Duodenal mucosa (tissue), 2 donors: ENCODE data around the gene CLCNKA.

ENCODE experiments used
- H3K27ac ChIP-seq: one replicate; pipeline ENCODE4 v1.7.0; 2013; ENCODE audit warnings: low read depth, low read length
- H3K27me3 ChIP-seq, 2 donors: one replicate each; pipeline ENCODE4 v1.7.0; 2013; ENCODE audit warnings: low read length in 2 of 2, control low read depth in 1 of 2; ENCODE audit not compliant: insufficient read depth in 2 of 2, control insufficient read depth in 1 of 2
- H3K36me3 ChIP-seq, 2 donors: one replicate each; pipeline ENCODE4 v1.7.0; 2013; ENCODE audit warnings: low read length in 2 of 2, control low read depth in 1 of 2; ENCODE audit not compliant: insufficient read depth in 2 of 2, control insufficient read depth in 1 of 2
- H3K4me1 ChIP-seq, 2 donors: one replicate each; pipeline ENCODE4 v1.7.0; 2013; ENCODE audit warnings: low read length in 2 of 2, control low read depth in 1 of 2; ENCODE audit not compliant: insufficient read depth in 2 of 2, control insufficient read depth in 1 of 2
- H3K4me3 ChIP-seq, 2 donors: one replicate each; pipeline ENCODE4 v1.7.0; 2013; ENCODE audit warnings: low read length in 2 of 2, low read depth in 1 of 2
- H3K9ac ChIP-seq, 2 donors: one replicate each; pipeline ENCODE4 v1.7.0; 2013; ENCODE audit warnings: low read length in 2 of 2, low read depth in 1 of 2
- H3K9me3 ChIP-seq, 2 donors: one replicate each; pipeline ENCODE4 v1.7.0; 2013; ENCODE audit warnings: low read length in 2 of 2, control low read depth in 1 of 2; ENCODE audit not compliant: control insufficient read depth in 1 of 2

Gene CLCNKA

DNA sequence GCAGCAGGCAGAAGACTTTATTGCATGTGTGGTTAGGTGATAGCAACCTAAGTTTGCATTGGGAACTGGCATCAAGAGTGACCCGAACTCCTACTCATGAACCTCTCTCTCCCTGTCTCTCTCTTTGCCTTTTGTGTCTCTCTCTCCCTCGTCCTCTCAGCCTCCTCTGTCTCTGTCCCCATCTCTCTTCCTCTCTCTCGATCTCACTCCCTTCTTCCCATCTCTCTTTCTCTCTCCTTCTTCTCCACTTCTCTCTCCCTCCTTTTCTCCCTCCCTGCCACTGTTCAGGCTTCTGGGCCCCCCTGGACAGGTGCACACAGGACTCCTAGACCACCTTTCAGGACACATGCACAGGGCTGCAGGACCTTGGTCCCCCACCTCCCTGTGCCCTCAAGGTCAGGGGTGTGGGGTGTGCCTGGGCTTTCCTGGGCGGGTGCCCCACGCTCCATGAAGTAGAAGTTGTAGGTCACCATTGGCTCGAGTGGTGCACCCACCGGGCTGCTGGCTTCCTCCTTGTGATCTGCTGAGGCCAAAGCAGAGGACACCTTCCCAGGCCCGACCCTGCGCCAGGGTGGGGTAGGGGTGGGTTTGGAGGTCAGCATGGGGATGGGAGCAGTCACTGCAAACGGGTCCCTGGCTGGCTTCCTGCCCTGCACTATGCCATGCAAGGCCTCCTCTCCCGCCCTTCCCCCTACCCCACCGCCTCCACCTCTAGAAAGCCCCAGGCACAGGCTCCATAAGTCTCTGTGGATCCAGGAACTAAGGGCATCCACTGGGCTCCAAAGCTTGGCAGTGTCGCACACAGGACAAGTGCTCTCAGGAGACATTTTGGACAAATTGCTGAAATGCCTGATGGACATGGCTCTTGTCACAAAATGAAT is 32.7 kb upstream of the CLCNKA start:
- no peaks in the 10 kb centered on the region for H3K4me1 ChIP-seq
- H3K27me3 ChIP-seq: no peaks in the 10 kb centered on the region
- no peaks in the 10 kb centered on the region for H3K9me3 ChIP-seq
- H3K4me3 ChIP-seq: no peak overlapping the region
- H3K27ac ChIP-seq: no peak overlapping the region
- no peaks in the 10 kb centered on the region for H3K36me3 ChIP-seq
- H3K9ac ChIP-seq: no peak overlapping the region

DNA sequence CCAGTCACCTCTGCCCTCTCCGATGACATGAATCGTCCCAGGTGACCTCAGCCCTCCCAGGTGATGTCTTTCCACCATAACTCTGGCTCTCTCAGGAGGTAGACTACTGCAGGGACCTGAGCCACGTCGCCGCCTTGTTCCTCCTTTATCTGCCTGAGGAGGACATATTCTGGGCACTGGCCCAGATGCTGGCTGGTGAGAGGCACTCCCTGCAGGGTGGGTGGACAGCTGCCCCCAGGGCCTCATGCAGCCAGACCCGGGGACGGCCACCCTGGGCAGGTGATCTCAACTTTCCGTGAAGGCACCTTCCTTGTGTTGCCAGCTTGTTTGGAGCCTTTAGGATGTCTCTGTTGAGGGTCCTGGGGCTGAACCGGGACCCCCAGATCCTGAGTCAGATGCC is 32.1 kb upstream of the CLCNKA start:
- Histone ChIP-seq H3K4me3 (no peak overlapping the region), H3K36me3 (no peaks in the 10 kb centered on the region), H3K9ac (no peak overlapping the region), H3K27ac (no peak overlapping the region), H3K4me1 (no peaks in the 10 kb centered on the region), H3K9me3 (no peaks in the 10 kb centered on the region), H3K27me3 (no peaks in the 10 kb centered on the region)

DNA sequence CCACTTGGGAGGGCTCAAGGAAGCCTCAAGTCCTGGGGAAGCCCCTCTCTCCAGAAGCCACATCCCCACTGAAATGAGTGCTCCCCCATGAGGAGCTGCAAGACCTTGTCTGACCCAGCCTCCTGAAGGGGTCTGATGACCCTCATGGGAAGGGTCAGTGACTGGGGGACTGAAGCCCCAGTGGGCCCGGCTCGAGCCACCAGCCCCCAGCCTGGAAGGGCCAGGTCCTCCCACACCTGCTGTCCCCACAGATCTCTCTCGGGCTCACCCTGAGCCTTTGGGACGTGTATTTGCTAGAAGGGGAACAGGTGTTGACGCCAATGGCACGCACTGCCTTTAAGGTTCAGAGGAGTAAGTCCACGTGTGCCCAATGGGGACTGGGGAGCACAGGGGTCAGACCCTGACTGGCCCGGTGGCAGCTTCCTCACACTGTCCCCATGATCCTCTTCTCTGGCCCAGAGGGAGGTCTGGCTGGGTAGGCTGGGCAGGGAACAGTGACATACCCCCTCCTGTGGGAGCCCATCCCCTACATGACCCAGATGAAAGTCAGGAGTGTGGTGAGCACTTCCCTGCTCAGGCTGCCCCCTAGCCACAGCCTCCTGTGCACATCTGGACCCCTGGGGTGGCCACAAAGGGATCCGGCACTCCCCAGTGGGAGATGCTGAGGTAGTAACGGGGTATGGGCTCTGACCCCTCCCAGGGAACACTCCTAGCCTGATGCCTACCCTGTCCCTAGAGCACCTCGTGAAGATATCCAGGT is 30.2 kb upstream of the CLCNKA start:
- Histone ChIP-seq H3K36me3 (no peaks in the 10 kb centered on the region), H3K9ac (no peak overlapping the region), H3K9me3 (no peaks in the 10 kb centered on the region), H3K27ac (no peak overlapping the region), H3K4me3 (no peak overlapping the region), H3K27me3 (no peaks in the 10 kb centered on the region), H3K4me1 (no peaks in the 10 kb centered on the region)

DNA sequence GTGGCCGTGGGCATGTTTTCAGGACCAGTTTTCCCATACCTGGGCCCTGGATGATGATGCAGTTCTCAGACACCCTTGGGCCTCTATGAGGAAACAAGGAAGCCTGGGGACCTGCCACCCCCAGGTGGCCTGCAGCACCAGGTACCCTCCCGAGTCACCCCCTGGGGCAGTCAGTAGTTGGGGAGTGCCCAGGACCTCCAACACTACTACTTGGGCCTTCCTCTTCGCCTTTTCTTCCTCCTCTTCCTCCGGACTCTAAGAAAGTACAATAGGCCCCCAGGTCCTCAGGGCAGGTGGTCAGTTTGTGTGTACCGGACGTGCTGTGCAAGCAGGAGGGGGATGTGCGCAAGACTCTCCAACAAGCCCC is 29.7 kb upstream of the CLCNKA start:
- H3K4me3 ChIP-seq: no peak overlapping the region
- no peaks in the 10 kb centered on the region for H3K27me3 ChIP-seq
- no peak overlapping the region for H3K9ac ChIP-seq
- H3K27ac ChIP-seq: no peak overlapping the region
- no peaks in the 10 kb centered on the region for H3K4me1 ChIP-seq
- no peaks in the 10 kb centered on the region for H3K36me3 ChIP-seq
- H3K9me3 ChIP-seq: no peaks in the 10 kb centered on the region

DNA sequence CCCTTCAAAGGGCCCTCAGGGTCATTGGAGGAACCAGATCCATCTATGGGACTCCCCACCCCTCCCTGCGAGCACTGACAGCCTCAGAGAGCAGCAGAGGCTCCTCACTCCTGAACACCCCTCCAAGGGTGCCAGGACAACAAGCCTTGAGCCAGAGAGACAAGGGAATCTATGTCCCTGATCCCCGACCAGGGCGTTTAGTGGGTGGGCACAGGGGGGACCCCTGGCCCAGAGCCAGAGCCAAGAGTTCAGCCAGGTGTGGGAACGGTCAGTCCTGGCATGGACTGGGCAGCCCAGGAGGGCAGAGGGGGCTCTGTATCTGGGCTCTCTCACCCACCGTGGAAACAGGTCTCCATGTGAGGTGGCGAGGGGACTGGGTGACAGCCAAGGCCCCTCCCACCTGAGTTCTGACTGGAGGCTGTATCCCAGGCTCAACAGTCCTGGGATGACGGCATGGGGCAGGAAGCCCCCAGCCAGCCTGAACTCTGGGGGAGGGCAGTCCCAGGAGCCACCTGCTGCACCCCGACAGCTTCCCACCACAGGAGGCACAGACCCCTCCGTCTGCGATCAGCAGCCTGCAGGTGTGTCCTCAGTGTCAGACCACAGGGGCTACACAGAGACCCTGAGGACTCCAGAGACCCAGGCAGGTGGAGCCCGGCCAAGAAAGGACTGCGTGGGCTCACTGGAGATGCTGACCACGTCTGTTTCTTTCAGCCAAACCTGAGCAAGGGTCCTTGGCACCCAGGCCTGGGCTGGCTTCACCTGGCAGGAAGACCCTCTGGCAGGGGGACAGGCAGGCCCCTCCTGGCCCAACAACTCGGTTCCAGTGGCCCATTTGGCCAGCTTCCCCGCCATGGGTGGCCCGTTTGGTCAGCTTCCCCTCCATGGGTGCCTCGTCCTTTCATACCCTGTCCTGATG is 29.0 kb upstream of the CLCNKA start:
- Histone ChIP-seq H3K4me1 (no peaks in the 10 kb centered on the region), H3K4me3 (no peak overlapping the region), H3K9me3 (no peaks in the 10 kb centered on the region), H3K9ac (no peak overlapping the region), H3K27me3 (no peaks in the 10 kb centered on the region), H3K36me3 (no peaks in the 10 kb centered on the region), H3K27ac (no peak overlapping the region)

DNA sequence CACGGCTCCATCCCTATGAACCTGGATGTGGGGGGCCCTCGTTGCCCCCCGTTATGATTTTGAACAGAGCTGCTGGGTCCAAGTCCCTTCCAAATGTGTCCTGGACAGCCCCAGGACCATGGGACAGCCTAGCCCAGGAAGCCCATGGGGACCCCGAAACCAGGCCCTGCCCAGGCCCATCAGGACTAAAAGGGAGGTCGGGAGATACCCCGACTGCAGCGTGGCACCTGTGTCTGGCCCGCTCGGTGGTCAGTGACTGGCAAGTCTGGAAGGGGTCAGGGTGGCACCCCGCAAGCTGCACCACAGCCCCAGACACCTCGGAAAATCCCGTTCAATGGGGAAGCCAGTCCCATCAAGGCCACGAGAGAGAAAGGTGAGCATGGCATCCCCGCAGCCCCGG is 28.2 kb upstream of the CLCNKA start:
- Histone ChIP-seq H3K4me3 (no peak overlapping the region), H3K4me1 (no peaks in the 10 kb centered on the region), H3K9ac (no peak overlapping the region), H3K9me3 (no peaks in the 10 kb centered on the region), H3K36me3 (no peaks in the 10 kb centered on the region), H3K27ac (no peak overlapping the region), H3K27me3 (no peaks in the 10 kb centered on the region)

DNA sequence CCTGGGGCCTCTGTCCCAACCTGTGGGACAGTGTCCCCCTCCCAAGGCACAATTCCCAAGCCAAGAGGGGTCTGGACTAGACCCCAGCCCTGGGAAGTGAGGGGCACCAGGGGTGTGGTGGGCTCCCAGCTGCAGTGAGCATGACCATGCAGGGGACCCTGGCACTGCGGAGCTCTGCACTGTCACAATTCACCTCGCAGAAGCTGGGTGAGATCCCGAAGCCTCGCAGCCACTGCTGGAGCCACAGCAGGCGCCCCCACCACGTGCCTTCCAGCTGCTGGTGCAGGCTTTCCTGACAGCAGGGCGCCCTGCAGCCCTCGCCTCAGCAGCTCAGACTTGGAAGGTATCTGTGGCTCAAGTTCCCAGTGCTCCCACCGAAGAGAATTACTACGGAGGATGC is 27.8 kb upstream of the CLCNKA start:
- Histone ChIP-seq H3K27ac (no peak overlapping the region), H3K9ac (no peak overlapping the region), H3K36me3 (no peaks in the 10 kb centered on the region), H3K27me3 (no peaks in the 10 kb centered on the region), H3K9me3 (no peaks in the 10 kb centered on the region), H3K4me3 (no peak overlapping the region), H3K4me1 (no peaks in the 10 kb centered on the region)

DNA sequence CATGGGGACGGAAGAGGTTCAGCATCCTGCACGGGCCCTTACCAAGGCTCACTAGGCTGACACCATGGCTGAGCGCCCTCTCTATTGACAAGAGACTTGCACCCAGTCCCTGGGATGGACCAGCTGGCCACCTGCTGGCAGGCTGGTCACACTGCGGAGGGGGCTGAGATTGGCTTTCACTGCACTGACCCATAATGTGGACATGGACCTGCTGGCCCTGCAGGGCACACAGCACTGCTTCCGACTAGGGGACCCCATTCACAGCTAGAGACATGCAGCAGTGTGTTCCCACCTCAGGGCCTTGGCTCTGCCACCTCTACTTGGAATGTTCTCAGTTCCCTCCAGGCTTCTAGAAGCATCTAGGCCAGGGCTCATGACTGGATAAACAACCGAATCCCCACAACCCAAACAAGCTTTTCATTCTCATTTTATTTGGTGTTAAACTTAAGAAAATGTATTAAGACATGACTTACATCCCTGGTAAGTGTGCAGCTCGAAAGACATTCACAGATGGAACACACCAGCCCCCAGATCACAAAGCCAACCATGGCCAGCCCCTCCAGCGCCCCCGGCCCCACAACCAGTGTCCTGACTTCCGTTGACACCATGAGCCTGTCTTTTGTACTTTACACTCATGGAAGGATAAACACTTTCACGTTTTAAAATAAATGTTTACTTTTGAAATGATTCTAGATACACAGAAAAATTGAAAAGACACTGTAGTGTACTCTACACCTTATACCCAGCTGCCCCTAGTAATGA is 27.1 kb upstream of the CLCNKA start:
- Histone ChIP-seq H3K4me3 (no peak overlapping the region), H3K4me1 (no peaks in the 10 kb centered on the region), H3K36me3 (no peaks in the 10 kb centered on the region), H3K27ac (no peak overlapping the region), H3K27me3 (no peaks in the 10 kb centered on the region), H3K9me3 (no peaks in the 10 kb centered on the region), H3K9ac (no peak overlapping the region)

DNA sequence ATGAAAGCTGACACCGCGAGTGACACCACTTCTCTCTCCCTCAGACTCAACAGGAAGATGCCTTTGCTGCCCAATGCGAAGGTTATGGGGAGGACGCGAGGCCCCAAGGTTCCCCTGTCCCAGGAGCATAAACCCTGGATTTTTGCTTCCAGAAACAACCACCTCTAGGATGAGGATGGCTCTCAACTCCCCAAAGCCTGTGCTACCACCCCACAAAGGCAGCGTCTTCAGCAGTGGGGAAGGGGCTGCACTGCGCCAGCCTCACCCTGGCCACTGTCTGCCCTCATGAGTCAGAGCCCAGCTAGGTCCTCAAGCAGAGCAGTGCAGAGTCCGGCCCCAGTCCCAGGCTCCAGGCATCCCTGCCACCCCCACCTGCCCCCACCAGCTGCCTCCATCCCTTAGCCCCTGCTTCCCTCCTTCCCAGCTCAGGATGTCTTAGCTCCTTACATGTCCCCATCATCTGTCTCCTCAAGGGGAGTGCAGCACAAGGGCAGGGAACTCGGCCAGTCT is 24.7 kb upstream of the CLCNKA start:
- Histone ChIP-seq H3K9me3 (no peaks in the 10 kb centered on the region), H3K27ac (no peak overlapping the region), H3K4me3 (no peak overlapping the region), H3K27me3 (no peaks in the 10 kb centered on the region), H3K4me1 (no peaks in the 10 kb centered on the region), H3K36me3 (no peaks in the 10 kb centered on the region), H3K9ac (no peak overlapping the region)
